Dermis microvascular lymphatic vessel endothelial cell (primary cell): ENCODE data around the gene INTS4. TPM values are rescaled to one million over a fixed set of nuclear protein-coding genes. Genes with fewer than 3 reads are reported as not detected.
"Not testable (repeated sequence)": the region's sequence is repeated elsewhere in the genome, so short reads cannot be mapped to it uniquely, and the experiment has no call there.

Source experiments
- DNase-seq, 2 donors: peaks; one replicate each; pipeline versions ENCODE4 v3.0.0 to v3.0.0-alpha.2; 2010; ENCODE audit warnings: low read depth in 2 of 2
- total RNA-seq: library from RNA; depleted of rRNA; stranded (reverse); fragments of >200 nt; gene quantifications from 2 replicates; pipeline ENCODE4 v1.2.1, GENCODE V29; 2014

INTS4 gene, protein sequence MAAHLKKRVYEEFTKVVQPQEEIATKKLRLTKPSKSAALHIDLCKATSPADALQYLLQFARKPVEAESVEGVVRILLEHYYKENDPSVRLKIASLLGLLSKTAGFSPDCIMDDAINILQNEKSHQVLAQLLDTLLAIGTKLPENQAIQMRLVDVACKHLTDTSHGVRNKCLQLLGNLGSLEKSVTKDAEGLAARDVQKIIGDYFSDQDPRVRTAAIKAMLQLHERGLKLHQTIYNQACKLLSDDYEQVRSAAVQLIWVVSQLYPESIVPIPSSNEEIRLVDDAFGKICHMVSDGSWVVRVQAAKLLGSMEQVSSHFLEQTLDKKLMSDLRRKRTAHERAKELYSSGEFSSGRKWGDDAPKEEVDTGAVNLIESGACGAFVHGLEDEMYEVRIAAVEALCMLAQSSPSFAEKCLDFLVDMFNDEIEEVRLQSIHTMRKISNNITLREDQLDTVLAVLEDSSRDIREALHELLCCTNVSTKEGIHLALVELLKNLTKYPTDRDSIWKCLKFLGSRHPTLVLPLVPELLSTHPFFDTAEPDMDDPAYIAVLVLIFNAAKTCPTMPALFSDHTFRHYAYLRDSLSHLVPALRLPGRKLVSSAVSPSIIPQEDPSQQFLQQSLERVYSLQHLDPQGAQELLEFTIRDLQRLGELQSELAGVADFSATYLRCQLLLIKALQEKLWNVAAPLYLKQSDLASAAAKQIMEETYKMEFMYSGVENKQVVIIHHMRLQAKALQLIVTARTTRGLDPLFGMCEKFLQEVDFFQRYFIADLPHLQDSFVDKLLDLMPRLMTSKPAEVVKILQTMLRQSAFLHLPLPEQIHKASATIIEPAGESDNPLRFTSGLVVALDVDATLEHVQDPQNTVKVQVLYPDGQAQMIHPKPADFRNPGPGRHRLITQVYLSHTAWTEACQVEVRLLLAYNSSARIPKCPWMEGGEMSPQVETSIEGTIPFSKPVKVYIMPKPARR
- total RNA-seq, result 27.1 and 29.7 TPM in 2 replicates

- DNase-seq, result peak; percentile 99 to 100
Observed at GRCh38 chr11:77994434-77995362, at the start of gene INTS4. Gene INTS4, minus strand, starts transcription at chr11:77994668. Its CDS starts 25 bp downstream, at chr11:77994643.

GRCh38 chr11:78041843-78042440 is 47.5 kb upstream of the INTS4 start:
- DNase-seq, result no peak

DNA sequence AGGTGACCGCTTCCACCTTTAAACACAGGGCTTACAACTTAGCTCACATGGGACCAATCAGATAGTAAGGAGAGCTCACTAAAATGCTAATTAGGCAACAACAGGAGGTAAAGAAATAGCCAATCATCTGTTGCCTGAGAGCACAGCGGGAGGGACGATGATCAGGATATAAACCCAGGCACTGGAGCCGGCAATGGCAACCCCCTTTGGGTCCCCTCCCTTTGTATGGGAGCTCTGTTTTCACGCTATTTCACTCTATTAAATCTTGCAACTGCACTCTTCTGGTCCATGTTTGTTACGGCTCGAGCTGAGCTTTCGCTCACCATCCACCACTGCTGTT is 46.9 kb upstream of the INTS4 start:
- not testable (repeated sequence) for DNase-seq

GRCh38 chr11:78040691-78041379 is 46.4 kb upstream of the INTS4 start:
- DNase-seq, result peak in 1 of 2 donors; percentile 21

DNA sequence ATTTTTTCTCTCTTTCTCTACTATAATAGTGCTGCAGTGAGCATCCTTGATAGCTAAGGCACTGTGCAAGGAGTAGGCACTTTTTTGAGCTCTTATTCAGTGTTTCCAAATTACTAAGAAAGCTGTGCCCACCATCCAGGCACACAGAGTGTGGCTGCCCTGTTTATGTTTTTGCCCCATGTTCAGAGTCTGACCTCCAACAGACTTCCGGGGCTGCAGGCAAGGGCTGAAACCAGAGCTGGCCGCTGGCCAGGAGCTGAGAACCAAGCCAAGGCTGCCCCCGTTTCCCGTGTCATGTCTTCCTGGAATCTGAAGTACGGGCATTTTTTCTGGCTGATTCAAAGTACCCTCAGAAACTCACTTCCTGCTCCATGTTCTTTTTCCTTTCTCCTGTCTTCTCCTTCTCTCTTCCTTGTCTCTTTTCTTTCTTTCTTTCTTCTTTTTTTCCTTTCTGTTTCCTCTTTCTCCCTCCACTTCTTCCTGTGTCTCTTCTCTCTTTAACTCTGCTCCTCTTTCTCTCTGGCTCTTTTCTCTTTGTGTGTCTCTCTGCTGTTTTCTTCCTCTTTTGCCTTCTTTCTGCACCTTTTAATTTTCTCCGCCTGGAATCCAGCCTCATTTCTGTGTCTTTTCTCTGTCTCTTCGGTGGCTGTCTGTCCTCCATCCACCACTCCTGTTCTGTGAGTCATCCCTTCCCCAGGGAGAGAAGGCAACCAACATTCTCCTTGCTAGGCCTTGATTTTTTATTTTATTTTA is 45.6 kb upstream of the INTS4 start:
- peak in 1 of 2 donors; percentile 66 for DNase-seq

- DNase-seq, result no peak
Observed at GRCh38 chr11:78039391-78039918, 45.0 kb upstream of the INTS4 start.

DNA sequence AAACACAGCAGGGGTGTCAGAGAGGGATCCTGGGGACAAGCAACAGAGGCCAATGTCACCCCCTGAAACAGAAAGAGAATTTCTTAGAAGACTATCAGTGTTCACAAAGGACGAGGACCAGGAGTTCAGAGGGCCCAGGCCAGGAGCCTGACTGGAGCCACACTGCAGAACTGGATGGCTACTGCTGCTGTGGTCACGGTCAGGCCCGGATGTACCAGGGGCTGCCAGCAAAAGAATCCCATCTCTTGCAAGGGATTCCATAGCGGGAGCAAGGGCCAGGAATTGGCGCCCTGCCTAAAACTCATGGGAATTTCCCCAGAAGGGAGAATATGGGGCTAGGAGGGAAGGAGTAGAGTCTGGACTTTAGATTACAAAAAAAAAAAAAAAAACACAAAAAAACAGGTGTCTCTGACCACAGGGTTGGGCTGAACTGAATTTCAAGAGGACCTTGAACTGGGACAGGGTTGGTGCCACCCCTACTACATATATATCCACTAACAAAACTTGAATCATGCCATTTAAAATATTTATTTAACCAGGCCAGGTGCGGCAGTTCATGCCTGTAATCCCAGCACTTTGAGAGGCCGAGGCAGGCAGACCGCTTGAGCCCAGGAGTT is 44.3 kb upstream of the INTS4 start:
- peak in 1 of 2 donors; percentile 38 for DNase-seq

GRCh38 chr11:78037825-78038620 is 43.6 kb upstream of the INTS4 start:
- no peak for DNase-seq

DNA sequence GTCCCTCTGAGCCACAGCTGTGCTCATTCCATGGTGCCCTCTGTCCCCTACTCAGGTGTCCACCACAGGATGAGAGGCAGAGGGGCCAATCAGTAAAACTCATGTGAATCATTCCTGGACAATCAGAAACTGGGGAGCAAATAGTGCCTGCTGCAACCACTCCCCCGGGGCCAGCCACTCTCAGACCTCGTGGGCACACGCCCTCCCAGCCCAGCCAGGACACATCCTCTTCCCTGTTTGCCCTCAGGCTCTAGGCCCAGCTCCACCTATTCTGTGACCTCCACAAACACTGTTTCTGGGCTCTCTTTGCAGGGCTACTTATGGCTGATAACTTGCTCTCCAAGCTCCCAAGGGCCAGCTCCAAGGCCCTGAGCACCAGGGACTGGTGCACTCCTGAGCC is 42.6 kb upstream of the INTS4 start:
- no peak for DNase-seq

- DNase-seq, result no peak
Observed at GRCh38 chr11:78036313-78036712, 41.8 kb upstream of the INTS4 start.

DNA sequence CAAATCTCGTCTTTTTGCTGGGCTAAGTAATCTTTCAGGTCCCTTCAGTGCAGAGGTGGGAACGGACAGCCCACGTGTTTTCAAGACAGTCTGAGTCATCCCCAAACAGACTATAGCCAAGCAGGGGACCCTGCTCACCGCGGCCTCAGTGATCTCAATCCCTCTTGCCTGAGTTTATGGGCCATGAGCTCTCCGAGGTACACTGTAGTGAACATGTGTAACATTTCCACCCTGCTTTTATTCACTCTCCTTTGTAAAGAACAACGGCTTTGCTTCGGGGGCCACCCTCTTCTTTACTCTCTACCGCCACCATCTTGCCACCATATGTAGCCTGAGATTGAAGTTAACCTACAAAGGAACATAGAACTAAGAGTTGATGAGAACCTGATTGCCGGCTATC is 40.2 kb upstream of the INTS4 start:
- DNase-seq, result no peak

DNA sequence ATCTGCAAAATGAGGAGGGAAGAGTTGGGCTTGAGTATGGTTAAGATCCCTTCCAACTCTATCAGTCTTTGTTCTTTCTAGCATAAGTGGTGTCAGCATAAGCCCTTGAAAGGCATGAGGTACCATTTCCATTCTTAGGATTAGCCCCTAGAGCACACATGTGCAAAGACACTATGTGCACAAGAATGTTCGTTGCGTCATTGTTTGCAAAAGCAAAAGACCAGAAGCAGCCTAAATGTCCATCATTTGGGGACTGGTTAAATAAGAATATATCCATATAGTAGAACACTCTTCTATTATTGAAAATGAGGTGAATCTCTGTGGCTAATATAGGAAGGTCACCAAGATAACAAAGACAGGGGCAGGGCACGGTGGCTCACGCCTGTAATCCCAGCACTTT is 38.6 kb upstream of the INTS4 start:
- no peak for DNase-seq

DNA sequence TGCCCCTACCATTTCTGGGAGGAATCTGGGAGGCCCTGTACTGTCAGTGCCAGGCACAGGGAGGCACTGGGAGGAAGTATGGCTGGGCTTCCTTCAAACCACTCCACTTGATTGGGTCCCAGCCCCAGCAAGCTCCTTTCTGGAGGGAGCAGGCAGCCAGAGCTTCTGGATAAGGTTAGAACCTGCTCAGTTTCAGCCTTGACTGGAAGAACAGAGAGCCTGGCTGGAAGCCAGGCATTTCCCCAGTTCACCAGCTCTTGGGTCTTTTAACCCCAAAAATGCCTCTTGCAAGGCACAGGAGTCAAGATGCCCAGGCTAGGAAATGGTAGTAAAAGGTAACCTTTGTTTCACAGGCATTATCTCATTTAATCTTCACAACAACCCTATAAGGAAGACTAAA is 37.6 kb upstream of the INTS4 start:
- no peak for DNase-seq

GRCh38 chr11:78031629-78032028 is 37.2 kb upstream of the INTS4 start:
- DNase-seq, result no peak

GRCh38 chr11:78030429-78031325 is 36.2 kb upstream of the INTS4 start:
- DNase-seq, result peak in 1 of 2 donors; percentile 94

- peak; percentile 15 to 75 for DNase-seq
Observed at GRCh38 chr11:78028423-78028822, 34.0 kb upstream of the INTS4 start.

DNA sequence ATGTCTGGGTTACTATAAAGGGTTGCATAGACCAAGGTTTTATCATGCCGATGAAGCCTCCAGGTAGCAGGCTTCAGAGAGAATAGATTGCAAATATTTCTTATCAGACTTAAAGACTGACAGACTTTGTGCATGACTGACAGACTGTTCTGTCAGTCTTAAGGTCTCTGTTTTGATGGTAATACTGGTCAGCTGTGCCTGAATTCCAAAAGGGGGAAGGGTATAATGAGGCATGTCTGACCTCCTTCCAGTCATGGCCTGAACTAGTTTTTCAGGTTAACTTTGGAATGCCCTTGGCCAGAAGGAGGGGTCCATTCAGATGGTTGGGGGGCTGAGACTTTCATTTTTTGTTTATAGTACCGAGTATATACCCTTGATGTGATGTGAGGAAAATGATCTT is 33.3 kb upstream of the INTS4 start:
- no peak for DNase-seq
